Lung (tissue), 12 donors: ENCODE measurements around the gene ADGRD1. TPM values are rescaled to one million over a fixed set of nuclear protein-coding genes. Genes with fewer than 3 reads are reported as not detected.

Experiments
- ATAC-seq: fragments of 200-7000 bp; cut with Tn5 transposase; one replicate; pipeline ENCODE4 v1.9.1; 2020; ENCODE audit warnings: moderate number of reproducible peaks; ENCODE audit not compliant: insufficient read depth, low FRiP score
- DNase-seq, 3 donors: peaks; one replicate each; pipeline ENCODE4 v3.0.0-alpha.2; 2013 to 2017
- H3K27ac ChIP-seq, 2 donors: one replicate each; pipeline ENCODE4 v1.5.1; 2013; ENCODE audit warnings: mild to moderate bottlenecking in 2 of 2, moderate library complexity in 2 of 2, control low read depth in 1 of 2, inconsistent platforms in 1 of 2, low read depth in 1 of 2, low read length in 1 of 2
- H3K27me3 ChIP-seq, 3 donors: one replicate each; pipeline ENCODE4 v1.5.1; 2013; ENCODE audit warnings: low read length in 2 of 3; ENCODE audit not compliant: control insufficient read depth in 3 of 3, insufficient read depth in 3 of 3
- H3K36me3 ChIP-seq, 4 donors: one replicate each; pipeline ENCODE4 v1.5.1; 2013; ENCODE audit warnings: low read length in 4 of 4, mild to moderate bottlenecking in 1 of 4, moderate library complexity in 1 of 4; ENCODE audit not compliant: control insufficient read depth in 4 of 4, insufficient read depth in 4 of 4
- H3K4me1 ChIP-seq, 5 donors: one replicate each; pipeline ENCODE4 v1.5.1; 2013; ENCODE audit warnings: low read length in 5 of 5, mild to moderate bottlenecking in 2 of 5, moderate library complexity in 1 of 5; ENCODE audit not compliant: control insufficient read depth in 5 of 5, insufficient read depth in 5 of 5
- H3K4me3 ChIP-seq: one replicate; pipeline ENCODE4 v1.5.1; 2013; ENCODE audit warnings: mild to moderate bottlenecking, control low read depth, moderate library complexity
- H3K9ac ChIP-seq, 2 donors: one replicate each; pipeline ENCODE4 v1.5.1; 2013; ENCODE audit warnings: low read length in 2 of 2, control low read depth in 1 of 2; ENCODE audit not compliant: insufficient read depth in 1 of 2
- H3K9me3 ChIP-seq, 4 donors: one replicate each; pipeline ENCODE4 v1.5.1; 2013; ENCODE audit warnings: low read length in 3 of 4, mild to moderate bottlenecking in 1 of 4, moderate library complexity in 1 of 4; ENCODE audit not compliant: control insufficient read depth in 4 of 4, insufficient read depth in 3 of 4
- CTCF ChIP-seq: IDR thresholded peaks from 2 replicates; pipeline ENCODE4 v1.5.1; 2012; ENCODE audit warnings: mild to moderate bottlenecking; ENCODE audit errors: control extremely low read depth, extremely low read depth
- WGBS, 2 donors: extraction: QIAGEN DNeasy Blood & Tissue Kit; methylation state at CpG; one replicate each; pipeline ENCODE4 v1.1.7; 2013; 5-methylcytosine and 5-hydroxymethylcytosine counted together
- polyA plus RNA-seq, 2 donors: library from polyadenylated mRNA; stranded (reverse); fragments of 200-250 nt; gene quantifications; one replicate each; pipeline ENCODE4 v1.2.1, GENCODE V29; 2013
- total RNA-seq, 2 donors: library from RNA; depleted of rRNA in 1 of 2; stranded (reverse); fragments of >200 nt in 1 of 2; gene quantifications; one replicate each; pipeline ENCODE4 v1.2.1, GENCODE V29; 2014 to 2021
- donor health status: control.
- donor health status: control.
- donor health status: Bipolar disorder and iron deficiency.
- donor health status: healthy.
- donor health status: DM: yes; HTN: yes; CAD: no.

ADGRD1 gene
- total and polyA plus RNA-seq, 4 donors, result 23.5 to 85.6 (median 46.7) TPM

DNA sequence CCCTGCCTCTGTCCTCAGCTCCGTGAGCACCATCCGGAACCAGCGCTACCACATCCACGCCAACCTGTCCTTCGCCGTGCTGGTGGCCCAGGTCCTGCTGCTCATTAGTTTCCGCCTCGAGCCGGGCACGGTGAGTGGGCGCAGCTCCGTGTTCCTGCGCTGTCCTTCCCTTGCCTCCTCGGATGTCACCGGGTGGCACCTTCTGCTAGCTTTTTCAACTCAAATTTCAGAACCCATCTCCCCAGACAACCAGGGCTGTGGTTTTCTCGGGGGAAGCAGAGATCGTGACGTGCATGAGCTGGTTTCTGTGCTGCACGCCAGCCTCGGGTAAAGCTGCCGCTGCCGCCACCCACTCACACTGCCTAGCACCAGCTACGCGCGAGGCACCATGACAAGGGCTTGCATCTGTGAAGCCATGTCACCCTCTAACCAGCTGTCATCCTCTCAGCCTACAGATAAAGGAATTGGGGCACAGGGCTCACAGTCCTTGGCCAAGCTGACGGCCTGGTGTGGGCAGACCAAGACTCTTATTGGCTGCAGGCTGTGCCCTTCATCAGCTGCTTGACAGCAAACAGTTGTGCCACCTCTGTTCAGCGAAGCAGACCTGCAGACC lies 152.1 kb downstream of the ADGRD1 start:
- TF ChIP-seq CTCF, result no peak
- Histone ChIP-seq H3K9ac (no peak overlapping the region), H3K9me3 (peaks cover 0 to 3% (median 0%) of the 10 kb centered on the region in 4 donors), H3K4me1 (peaks cover 0 to 18% (median 0%) of the 10 kb centered on the region in 5 donors), H3K36me3 (peaks cover 0 to 9% (median 0%) of the 10 kb centered on the region in 4 donors), H3K27me3 (no peaks in the 10 kb centered on the region), H3K27ac (no peak overlapping the region), H3K4me3 (no peak overlapping the region)
- no peak for ATAC-seq
- DNase-seq, result no peak
- 80 to 86% methylated on average over 27 of the region's 27 CpGs for WGBS, 2 donors

DNA sequence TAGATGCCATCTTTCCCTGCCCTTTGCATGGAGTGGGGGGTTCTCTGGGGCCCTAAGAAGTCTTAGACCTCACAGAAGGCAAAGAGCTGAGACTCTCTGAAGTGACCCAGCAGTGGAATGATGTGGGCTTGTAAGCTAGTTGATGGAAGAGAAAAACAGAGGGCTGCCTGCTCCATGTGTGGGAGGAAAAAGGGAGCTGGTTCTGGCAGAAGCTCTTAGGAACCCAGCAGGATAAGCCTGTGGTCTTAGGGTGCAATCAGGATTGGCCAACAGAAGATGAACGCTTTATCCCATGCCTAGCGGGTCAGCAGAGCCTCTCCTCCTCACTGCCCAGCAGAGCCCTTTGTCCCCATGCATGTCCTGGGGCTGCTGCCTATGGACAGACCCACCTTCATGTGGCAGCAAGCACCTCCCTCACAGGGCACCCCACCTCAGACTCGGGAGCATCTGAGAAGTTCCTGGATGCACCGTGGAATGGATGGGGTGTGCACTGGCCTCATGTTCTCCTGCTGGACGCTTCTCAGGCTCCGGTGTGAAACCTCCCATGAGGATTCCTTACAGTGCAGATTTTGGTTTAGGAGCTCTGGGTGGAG lies 152.7 kb downstream of the ADGRD1 start:
- Histone ChIP-seq H3K27ac (no peak overlapping the region), H3K36me3 (peaks cover 0 to 9% (median 0%) of the 10 kb centered on the region in 4 donors), H3K4me3 (no peak overlapping the region), H3K4me1 (peaks cover 0 to 18% (median 0%) of the 10 kb centered on the region in 5 donors), H3K9ac (no peak overlapping the region), H3K27me3 (no peaks in the 10 kb centered on the region), H3K9me3 (peaks cover 0 to 3% (median 0%) of the 10 kb centered on the region in 4 donors)
- ATAC-seq (no peak), DNase-seq (peak in 1 of 3 donors; percentile 6)
- 90 to 94% methylated on average over 6 of the region's 6 CpGs for WGBS, 2 donors
- no peak for TF ChIP-seq CTCF

DNA sequence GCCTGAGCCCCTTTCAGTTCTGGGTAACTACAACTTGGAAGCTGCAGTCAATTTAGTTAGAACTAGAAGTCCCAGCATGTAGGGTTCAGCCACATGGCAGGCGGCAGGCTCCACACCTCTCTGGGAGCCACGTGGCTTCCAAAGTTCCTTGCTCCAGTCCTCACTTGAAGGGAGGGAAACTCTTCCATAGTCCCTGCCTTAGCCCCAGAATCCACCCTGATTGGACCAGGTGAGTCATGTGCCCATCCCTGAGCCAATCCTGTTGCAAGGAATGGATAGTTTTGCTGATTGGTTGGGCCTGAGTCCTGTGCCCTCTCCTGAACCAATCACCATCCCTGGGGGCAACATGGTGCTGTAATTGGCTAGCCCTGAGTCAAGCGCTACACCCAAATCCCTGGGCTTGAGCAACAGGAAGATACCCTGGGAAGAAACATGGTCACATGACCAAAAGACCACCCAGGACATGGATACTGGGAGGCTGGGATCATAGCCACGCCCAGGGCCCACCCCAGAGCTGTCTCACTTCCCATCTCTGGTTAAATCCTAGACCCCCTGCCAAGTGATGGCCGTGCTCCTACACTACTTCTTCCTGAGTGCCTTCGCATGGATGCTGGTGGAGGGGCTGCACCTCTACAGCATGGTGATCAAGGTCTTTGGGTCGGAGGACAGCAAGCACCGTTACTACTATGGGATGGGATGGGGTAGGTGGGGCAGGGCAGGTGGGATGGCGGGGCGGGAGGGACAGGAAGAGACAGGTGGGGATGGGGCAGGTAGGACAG lies 154.7 kb downstream of the ADGRD1 start:
- H3K27ac ChIP-seq, result no peak overlapping the region
- peaks cover 0 to 9% (median 0%) of the 10 kb centered on the region in 4 donors for H3K36me3 ChIP-seq
- DNase-seq (no peak), ATAC-seq (no peak)
- H3K4me1 ChIP-seq, result peaks cover 0 to 14% (median 0%) of the 10 kb centered on the region in 5 donors
- H3K9me3 ChIP-seq, result peaks cover 0 to 3% (median 0%) of the 10 kb centered on the region in 4 donors
- no peaks in the 10 kb centered on the region for H3K27me3 ChIP-seq
- no peak overlapping the region for H3K4me3 ChIP-seq
- H3K9ac ChIP-seq, result no peak overlapping the region
- TF ChIP-seq CTCF, result no peak
- 92 to 93% methylated on average over 10 of the region's 10 CpGs for WGBS, 2 donors
